PFSK-1 (cell line): ENCODE data around the gene LGSN.

Source experiments
- FOXP2 ChIP-seq: optimal IDR thresholded peaks from 2 replicates; pipeline ENCODE3; 2011; ENCODE audit warnings: borderline replicate concordance, control low read depth, inconsistent platforms; ENCODE audit not compliant: insufficient read depth; ENCODE audit errors: extremely low read length, extremely low read depth
- POLR2AphosphoS5 ChIP-seq: IDR thresholded peaks from 2 replicates; pipeline ENCODE4 v1.6.1; 2012; ENCODE audit warnings: low read depth, mild to moderate bottlenecking, control low read depth, low read length, moderate library complexity
- REST ChIP-seq, 2 experiments: IDR thresholded peaks; 2 replicates each; pipeline versions ENCODE4 v1.6.1 to v1.8.0; 2011 to 2012; ENCODE audit warnings: low read depth in 2 of 2, low read length in 2 of 2, control low read depth in 1 of 2, inconsistent platforms in 1 of 2, mild to moderate bottlenecking in 1 of 2, moderate library complexity in 1 of 2; ENCODE audit not compliant: insufficient read depth in 1 of 2
- SIN3A ChIP-seq: IDR thresholded peaks from 2 replicates; pipeline ENCODE4 v1.6.1; 2012; ENCODE audit warnings: mild to moderate bottlenecking, low read length, moderate library complexity, borderline replicate concordance; ENCODE audit not compliant: insufficient read depth
- TAF1 ChIP-seq: IDR thresholded peaks from 2 replicates; pipeline ENCODE4 v1.6.1; 2012; ENCODE audit warnings: low read length, control low read depth, borderline replicate concordance; ENCODE audit not compliant: insufficient read depth

LGSN gene

GRCh38 chr6:63289269-63289872 is 30.4 kb downstream of the LGSN start:
- no peak for TF ChIP-seq FOXP2

GRCh38 chr6:63280639-63281180 is 39.1 kb downstream of the LGSN start:
- no peak for TF ChIP-seq TAF1
- no peak for TF ChIP-seq REST (IDR thresholded peaks at IDR 0.05; ENCODE audit: insufficient read depth in 1 of 2, low read depth in 2 of 2, low read length in 2 of 2)
- no peak for TF ChIP-seq SIN3A
- TF ChIP-seq POLR2AphosphoS5, result no peak
- TF ChIP-seq FOXP2, result no peak

- TF ChIP-seq SIN3A (no peak), POLR2AphosphoS5 (no peak)
Observed at GRCh38 chr6:63278916-63279315, 40.9 kb downstream of the LGSN start.

GRCh38 chr6:63275953-63276352 is 43.8 kb downstream of the LGSN start:
- no peak for TF ChIP-seq TAF1
- no peak for TF ChIP-seq FOXP2
- no peak for TF ChIP-seq POLR2AphosphoS5
- no peak for TF ChIP-seq SIN3A
- TF ChIP-seq REST (IDR thresholded peaks at IDR 0.05; ENCODE audit: insufficient read depth in 1 of 2, low read depth in 2 of 2, low read length in 2 of 2), result no peak

GRCh38 chr6:63272397-63272796 is 47.4 kb downstream of the LGSN start:
- TF ChIP-seq REST (IDR thresholded peaks at IDR 0.05; ENCODE audit: insufficient read depth in 1 of 2, low read depth in 2 of 2, low read length in 2 of 2) (no peak), SIN3A (no peak), POLR2AphosphoS5 (no peak), TAF1 (no peak), FOXP2 (no peak)

- TF ChIP-seq SIN3A (no peak), POLR2AphosphoS5 (no peak), TAF1 (no peak), REST (IDR thresholded peaks at IDR 0.05; ENCODE audit: insufficient read depth in 1 of 2, low read depth in 2 of 2, low read length in 2 of 2) (no peak), FOXP2 (no peak)
Observed at GRCh38 chr6:63269470-63269869, 50.3 kb downstream of the LGSN start.
